Measurements from ENCODE around the gene VPS13A.

The VPS13A gene

DNA sequence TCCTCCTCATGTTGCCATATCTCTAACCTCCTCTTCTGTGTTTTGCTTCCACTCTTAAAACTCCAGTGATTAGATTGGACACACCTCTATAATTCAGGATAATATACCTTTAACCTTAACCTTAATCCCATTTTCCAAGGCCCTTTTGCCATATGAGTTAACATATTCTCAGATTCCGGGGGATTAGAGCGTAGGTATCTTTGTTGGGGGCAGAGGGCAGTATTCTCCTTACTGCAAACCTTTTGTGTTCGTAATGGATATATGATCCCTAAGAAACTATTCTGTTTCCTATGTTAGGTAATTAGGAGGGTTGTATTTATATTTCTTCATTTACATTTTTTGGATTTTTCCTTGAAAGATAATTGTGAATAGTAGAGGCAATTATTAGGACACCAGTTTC lies 99.5 kb downstream of the VPS13A start:
- in situ Hi-C loops (cut with HindIII; ENCODE audit: low sequenced_read_pairs): no loop called here
- no peak for DNase-seq (ENCODE audit: low read depth)
- TF ChIP-seq, protein P1, sequence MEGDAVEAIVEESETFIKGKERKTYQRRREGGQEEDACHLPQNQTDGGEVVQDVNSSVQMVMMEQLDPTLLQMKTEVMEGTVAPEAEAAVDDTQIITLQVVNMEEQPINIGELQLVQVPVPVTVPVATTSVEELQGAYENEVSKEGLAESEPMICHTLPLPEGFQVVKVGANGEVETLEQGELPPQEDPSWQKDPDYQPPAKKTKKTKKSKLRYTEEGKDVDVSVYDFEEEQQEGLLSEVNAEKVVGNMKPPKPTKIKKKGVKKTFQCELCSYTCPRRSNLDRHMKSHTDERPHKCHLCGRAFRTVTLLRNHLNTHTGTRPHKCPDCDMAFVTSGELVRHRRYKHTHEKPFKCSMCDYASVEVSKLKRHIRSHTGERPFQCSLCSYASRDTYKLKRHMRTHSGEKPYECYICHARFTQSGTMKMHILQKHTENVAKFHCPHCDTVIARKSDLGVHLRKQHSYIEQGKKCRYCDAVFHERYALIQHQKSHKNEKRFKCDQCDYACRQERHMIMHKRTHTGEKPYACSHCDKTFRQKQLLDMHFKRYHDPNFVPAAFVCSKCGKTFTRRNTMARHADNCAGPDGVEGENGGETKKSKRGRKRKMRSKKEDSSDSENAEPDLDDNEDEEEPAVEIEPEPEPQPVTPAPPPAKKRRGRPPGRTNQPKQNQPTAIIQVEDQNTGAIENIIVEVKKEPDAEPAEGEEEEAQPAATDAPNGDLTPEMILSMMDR (IDR thresholded peaks at IDR 0.05; ENCODE audit: low read depth, low read length, missing control alignments): no peak
- no peak overlapping the region for H3K4me3 ChIP-seq (ENCODE audit: low read depth, low read length)

DNA sequence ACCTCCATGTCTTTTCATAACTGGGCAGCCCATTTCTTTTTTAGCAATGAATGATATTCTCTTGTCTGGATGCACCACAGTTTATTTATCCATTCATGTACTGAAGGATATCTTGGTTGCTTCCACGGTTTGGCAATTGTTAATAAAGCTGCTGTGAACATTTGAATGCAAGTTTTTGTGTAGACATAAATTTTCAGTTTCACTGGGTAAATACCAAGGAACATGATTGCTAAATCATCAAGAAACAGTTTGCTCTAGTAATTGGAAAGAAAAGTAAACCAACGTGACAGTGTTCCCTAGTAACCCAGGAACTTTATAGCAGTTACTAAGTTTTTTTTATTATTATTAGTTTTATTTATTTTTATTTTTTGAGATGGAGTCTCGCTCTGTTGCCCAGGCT lies 100.4 kb downstream of the VPS13A start:
- in situ Hi-C loops (cut with HindIII; ENCODE audit: low sequenced_read_pairs): no loop called here
- no peak overlapping the region for H3K4me3 ChIP-seq (ENCODE audit: low read depth, low read length)
- no peak for DNase-seq (ENCODE audit: low read depth)
- TF ChIP-seq, protein P1 (IDR thresholded peaks at IDR 0.05; ENCODE audit: low read depth, low read length, missing control alignments): no peak

DNA sequence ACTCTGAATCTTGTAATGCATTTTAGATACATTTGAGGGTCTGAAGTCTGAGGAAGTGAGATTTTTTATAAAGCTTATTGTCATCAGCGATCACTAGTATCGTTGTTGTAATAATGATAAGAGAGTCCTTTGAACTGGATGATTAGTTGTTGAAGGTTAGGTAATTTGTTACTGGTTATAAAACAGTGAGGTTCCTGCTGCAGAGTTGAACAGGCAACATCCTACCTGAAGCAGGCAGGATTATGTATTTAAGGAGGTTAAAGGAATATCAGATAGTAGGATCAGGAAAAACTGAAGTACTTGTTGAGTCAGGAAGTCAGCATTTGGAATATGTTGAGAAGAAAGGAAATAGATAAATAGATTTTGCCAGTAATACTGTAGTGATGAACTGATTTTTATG lies 106.7 kb downstream of the VPS13A start:
- no peak for DNase-seq (ENCODE audit: low read depth)
- TF ChIP-seq, protein P1 (IDR thresholded peaks at IDR 0.05; ENCODE audit: low read depth, low read length, missing control alignments): no peak
- H3K4me3 ChIP-seq (ENCODE audit: low read depth, low read length): no peak overlapping the region
- in situ Hi-C loops (cut with HindIII; ENCODE audit: low sequenced_read_pairs): no loop called here

DNA sequence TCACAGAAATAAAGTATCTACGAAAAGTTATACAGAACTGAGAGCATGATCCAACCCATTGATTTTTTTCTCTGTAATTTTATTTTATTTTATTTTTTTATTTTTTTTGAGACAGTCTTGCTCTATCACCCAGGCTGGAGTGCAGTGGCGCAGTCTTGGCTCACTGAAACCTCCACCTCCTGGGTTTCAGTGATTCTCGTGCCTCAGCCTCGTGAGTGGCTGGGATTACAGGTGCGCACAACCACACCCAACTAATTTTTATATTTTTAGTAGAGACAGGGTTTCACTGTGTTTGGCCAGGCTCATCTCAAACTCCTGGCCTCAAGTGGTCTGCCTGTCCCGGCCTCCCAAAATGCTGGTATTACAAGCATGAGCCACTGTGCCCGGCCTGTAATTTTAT lies 107.3 kb downstream of the VPS13A start:
- TF ChIP-seq, protein P1 (IDR thresholded peaks at IDR 0.05; ENCODE audit: low read depth, low read length, missing control alignments): no peak
- no peak overlapping the region for H3K4me3 ChIP-seq (ENCODE audit: low read depth, low read length)

DNA sequence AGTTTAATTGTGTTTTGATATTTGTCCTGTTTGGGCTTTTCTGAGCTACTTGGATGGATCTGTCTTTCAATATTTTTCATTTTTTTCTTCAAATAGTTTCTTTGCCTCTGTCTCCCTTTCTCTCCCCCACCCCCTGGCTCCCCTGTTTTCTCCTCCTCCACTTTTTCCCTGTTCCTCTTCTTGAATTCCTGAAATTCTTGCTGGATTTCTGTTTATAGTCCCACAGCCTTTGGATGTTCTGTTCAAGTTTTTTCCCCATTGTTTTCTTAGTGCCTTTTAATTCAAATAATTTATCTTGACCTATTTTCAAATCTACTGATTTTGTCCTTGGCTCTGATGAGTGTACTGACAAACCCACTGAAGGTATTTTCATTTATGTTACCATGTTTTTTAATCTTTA lies 113.0 kb downstream of the VPS13A start:
- in situ Hi-C loops (cut with HindIII; ENCODE audit: low sequenced_read_pairs): no loop called here

More for the DNA sequence above, 107.3 kb downstream of the VPS13A start:
- in situ Hi-C loops (cut with HindIII; ENCODE audit: low sequenced_read_pairs): no loop called here
- DNase-seq (ENCODE audit: low read depth): no peak

DNA sequence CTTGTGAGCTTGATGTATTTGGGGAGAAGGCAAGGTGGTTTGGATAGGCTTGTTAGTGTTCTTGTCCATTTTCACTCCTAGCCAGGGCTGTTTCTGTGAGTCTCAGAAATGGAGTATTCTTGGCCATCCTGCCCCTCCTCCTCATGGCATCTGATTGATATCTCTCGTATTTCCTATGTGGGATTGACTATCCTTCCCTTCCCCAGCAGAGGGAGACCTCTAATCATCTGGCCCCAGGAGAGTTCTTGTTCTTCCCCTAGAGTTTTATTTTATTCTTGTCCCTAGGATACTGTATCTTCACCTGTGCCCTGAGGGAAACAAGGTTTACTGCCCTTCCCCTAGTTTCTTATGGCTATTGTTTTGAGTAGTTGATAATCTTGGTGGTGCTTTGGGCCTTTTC lies 114.4 kb downstream of the VPS13A start:
- TF ChIP-seq, protein P1 (IDR thresholded peaks at IDR 0.05; ENCODE audit: low read depth, low read length, missing control alignments): peak; percentile 53
- H3K4me3 ChIP-seq (ENCODE audit: low read depth, low read length): no peak overlapping the region
- DNase-seq (ENCODE audit: low read depth): no peak
- in situ Hi-C loops (cut with HindIII; ENCODE audit: low sequenced_read_pairs): no loop called here

More for the DNA sequence above, 113.0 kb downstream of the VPS13A start:
- DNase-seq (ENCODE audit: low read depth): no peak
- TF ChIP-seq, protein P1 (IDR thresholded peaks at IDR 0.05; ENCODE audit: low read depth, low read length, missing control alignments): no peak
- H3K4me3 ChIP-seq (ENCODE audit: low read depth, low read length): no peak overlapping the region

DNA sequence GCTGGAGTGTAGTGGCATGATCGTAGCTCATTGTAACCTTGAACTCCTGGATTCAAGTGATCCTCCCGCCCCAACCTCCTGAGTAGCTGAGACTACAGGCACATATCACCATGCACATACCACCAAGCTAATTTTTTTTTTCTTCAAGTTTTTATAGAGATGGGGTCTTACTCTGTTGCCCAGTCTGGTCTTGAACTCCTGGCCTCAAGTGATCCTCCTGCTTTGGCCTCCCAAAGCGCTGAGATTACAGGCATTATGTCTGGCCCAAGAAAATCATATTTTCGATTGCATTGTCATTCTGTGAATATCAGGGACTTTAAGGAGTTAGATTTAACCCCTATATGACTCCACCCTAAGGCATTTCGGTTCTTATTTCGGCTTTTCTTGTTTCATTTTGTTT lies 116.6 kb downstream of the VPS13A start:
- no peak overlapping the region for H3K4me3 ChIP-seq (ENCODE audit: low read depth, low read length)
- TF ChIP-seq, protein P1 (IDR thresholded peaks at IDR 0.05; ENCODE audit: low read depth, low read length, missing control alignments): no peak
- DNase-seq (ENCODE audit: low read depth): no peak
- in situ Hi-C loops (cut with HindIII; ENCODE audit: low sequenced_read_pairs): no loop called here
